IMR-90 (cell line): ENCODE results near the gene NUDT12. TPM values are rescaled to one million over a fixed set of nuclear protein-coding genes. Genes with fewer than 3 reads are reported as not detected.
A peak's percentile ranks its signal among the peaks of the same experiment; 100 is the strongest.

Experiments used
- ATAC-seq: fragments of 200-7000 bp; cut with Tn5 transposase; 2 replicates; pipeline ENCODE4 v1.9.1; 2020; ENCODE audit warnings: low read depth, mild to moderate bottlenecking, moderate library complexity
- BruUV-seq: library from RNA; stranded (reverse); fragments of 400-500 nt; replicated peaks from 2 replicates; lab custom pipeline; 2021; lab: Mats Ljungman, UMichigan
- CTCF ChIA-PET: fragments of 300-600 bp; formaldehyde crosslinking; extraction: SDS; loops from one replicate; lab custom pipeline; 2021; ENCODE audit warnings: antibody characterized with exemption; lab: Yijun Ruan, JAX
- POLR2A ChIA-PET: fragments of 300-600 bp; sonication (Branson Sonifier 250); formaldehyde crosslinking; loops from one replicate; lab custom pipeline; 2022; ENCODE audit warnings: antibody characterized with exemption; ENCODE audit not compliant: unreplicated experiment; lab: Charles Lee
- DNase-seq: peaks from one replicate; pipeline ENCODE4 v3.0.0; 2013
- H2AFZ ChIP-seq: replicated peaks from 2 replicates; pipeline ENCODE3; 2013; ENCODE audit warnings: low read length, mild to moderate bottlenecking; ENCODE audit not compliant: poor library complexity
- H2AK5ac ChIP-seq: 2 replicates; pipeline ENCODE4 v1.6.1; 2013; ENCODE audit warnings: low read depth, low read length, inconsistent platforms
- H2AK9ac ChIP-seq: replicated peaks from 2 replicates; pipeline ENCODE3; 2013; ENCODE audit warnings: mild to moderate bottlenecking, low read depth, low read length, moderate library complexity; ENCODE audit not compliant: poor library complexity
- H2BK120ac ChIP-seq: 2 replicates; pipeline ENCODE4 v1.6.1; 2013; ENCODE audit warnings: low read depth, low read length, inconsistent platforms
- H2BK15ac ChIP-seq: 3 replicates; pipeline ENCODE4 v1.6.1; 2013; ENCODE audit warnings: low read depth, low read length, inconsistent platforms
- H2BK20ac ChIP-seq: 2 replicates; pipeline ENCODE4 v1.6.1; 2013; ENCODE audit warnings: low read depth, mild to moderate bottlenecking, inconsistent platforms, low read length, moderate library complexity
- H2BK5ac ChIP-seq: 2 replicates; pipeline ENCODE4 v1.6.1; 2013; ENCODE audit warnings: mild to moderate bottlenecking, low read depth, low read length, inconsistent platforms; ENCODE audit not compliant: poor library complexity, severe bottlenecking
- H3K14ac ChIP-seq: replicated peaks from 2 replicates; pipeline ENCODE4 v1.6.1; 2013; ENCODE audit warnings: low read depth, low read length, inconsistent platforms
- H3K18ac ChIP-seq: 2 replicates; pipeline ENCODE4 v1.6.1; 2013; ENCODE audit warnings: low read depth, low read length, control low read depth
- H3K23ac ChIP-seq: 2 replicates; pipeline ENCODE4 v1.6.1; 2013; ENCODE audit warnings: low read depth, low read length, inconsistent platforms
- H3K27ac ChIP-seq: 2 replicates; pipeline ENCODE4 v1.5.1; 2013; ENCODE audit warnings: mild to moderate bottlenecking, control low read depth, low read length; ENCODE audit not compliant: insufficient read depth
- H3K27me3 ChIP-seq: 2 replicates; pipeline ENCODE4 v1.6.1; 2013; ENCODE audit warnings: low read length; ENCODE audit not compliant: control insufficient read depth, insufficient read depth
- H3K36me3 ChIP-seq: 2 replicates; pipeline ENCODE4 v1.6.1; 2013; ENCODE audit warnings: low read length, mixed read lengths; ENCODE audit not compliant: control insufficient read depth, insufficient read depth
- H3K4ac ChIP-seq: 2 replicates; pipeline ENCODE4 v1.6.1; 2013; ENCODE audit warnings: low read depth, low read length, inconsistent platforms
- H3K4me1 ChIP-seq: 2 replicates; pipeline ENCODE4 v1.6.1; 2013; ENCODE audit warnings: low read length, mixed read lengths; ENCODE audit not compliant: control insufficient read depth, insufficient read depth
- H3K4me2 ChIP-seq: 2 replicates; pipeline ENCODE4 v1.6.1; 2013; ENCODE audit warnings: low read depth, mild to moderate bottlenecking, control low read depth, low read length, moderate library complexity
- H3K4me3 ChIP-seq: 2 replicates; pipeline ENCODE4 v1.5.1; 2013; ENCODE audit warnings: low read depth, mild to moderate bottlenecking, control low read depth, low read length, moderate library complexity; ENCODE audit not compliant: insufficient read depth
- H3K56ac ChIP-seq: 2 replicates; pipeline ENCODE4 v1.6.1; 2013; ENCODE audit warnings: low read length, inconsistent platforms; ENCODE audit not compliant: insufficient read depth; ENCODE audit errors: extremely low read depth
- H3K79me1 ChIP-seq, 2 experiments: 2 replicates each; pipeline ENCODE4 v1.6.1; 2013; ENCODE audit warnings: low read length in 2 of 2, inconsistent platforms in 1 of 2, low read depth in 1 of 2
- H3K9ac ChIP-seq: 2 replicates; pipeline ENCODE4 v1.6.1; 2013; ENCODE audit warnings: low read depth, low read length, control low read depth
- H3K9me1 ChIP-seq: 2 replicates; pipeline ENCODE4 v1.6.1; 2013; ENCODE audit warnings: low read length, inconsistent platforms; ENCODE audit not compliant: insufficient read depth
- H3K9me3 ChIP-seq: 2 replicates; pipeline ENCODE4 v1.6.1; 2013; ENCODE audit warnings: low read length; ENCODE audit not compliant: control insufficient read depth, insufficient read depth
- H4K20me1 ChIP-seq: 2 replicates; pipeline ENCODE4 v1.6.1; 2013; ENCODE audit warnings: low read length, inconsistent platforms; ENCODE audit not compliant: insufficient read depth
- H4K5ac ChIP-seq: 2 replicates; pipeline ENCODE4 v1.6.1; 2013; ENCODE audit warnings: mild to moderate bottlenecking, low read depth, low read length, control low read depth
- H4K8ac ChIP-seq, 2 experiments: 2 replicates each; pipeline ENCODE4 v1.6.1; 2013; ENCODE audit warnings: low read depth in 2 of 2, low read length in 2 of 2, control low read depth in 1 of 2, inconsistent platforms in 1 of 2
- H4K91ac ChIP-seq: 2 replicates; pipeline ENCODE4 v1.6.1; 2013; ENCODE audit warnings: low read depth, low read length, inconsistent platforms; ENCODE audit not compliant: insufficient read depth
- BHLHE40 ChIP-seq: fragments of 150-350 bp; IDR thresholded peaks from 2 replicates; pipeline ENCODE4 v1.6.1; 2016; ENCODE audit warnings: mild to moderate bottlenecking, low read depth, low read length
- CHD1 ChIP-seq: IDR thresholded peaks from 2 replicates; pipeline ENCODE4 v1.6.1; 2012; ENCODE audit warnings: low read depth, low read length, improper control_type of control experiment
- FOS ChIP-seq: fragments of 150-350 bp; IDR thresholded peaks from 2 replicates; pipeline ENCODE4 v1.6.1; 2016; ENCODE audit warnings: low read depth, low read length
- MAFK ChIP-seq: IDR thresholded peaks from 2 replicates; pipeline ENCODE4 v1.6.1; 2012; ENCODE audit warnings: low read depth, low read length, improper control_type of control experiment
- MAZ ChIP-seq: IDR thresholded peaks from 2 replicates; pipeline ENCODE4 v1.6.1; 2012; ENCODE audit warnings: low read depth, mild to moderate bottlenecking, low read length, improper control_type of control experiment, moderate library complexity, borderline replicate concordance
- POLR2A ChIP-seq: IDR thresholded peaks from 2 replicates; pipeline ENCODE4 v1.6.1; 2012; ENCODE audit warnings: mild to moderate bottlenecking, low read depth, low read length
- RAD21 ChIP-seq: IDR thresholded peaks from 2 replicates; pipeline ENCODE4 v1.6.1; 2012; ENCODE audit warnings: low read length, improper control_type of control experiment
- RCOR1 ChIP-seq: IDR thresholded peaks from 2 replicates; pipeline ENCODE4 v1.6.1; 2012; ENCODE audit warnings: mild to moderate bottlenecking, low read length, improper control_type of control experiment; ENCODE audit not compliant: insufficient replicate concordance
- RFX5 ChIP-seq: IDR thresholded peaks from 2 replicates; pipeline ENCODE4 v1.8.0; 2012; ENCODE audit warnings: low read depth, mild to moderate bottlenecking, low read length, moderate library complexity
- WGBS, 2 experiments: methylation state at CpG; one replicate each; pipeline versions ENCODE4 v1.1.5 to v1.1.7; 2013; ENCODE audit warnings: missing lambda C conversion rate in 2 of 2; ENCODE audit not compliant: insufficient read length in 1 of 2; ENCODE audit errors: extremely low coverage in 2 of 2; 5-methylcytosine and 5-hydroxymethylcytosine counted together
- dilution Hi-C: fragments of 300-500 bp; cut with HindIII; formaldehyde crosslinking; loops from one replicate; pipeline ENCODE4 v1.14.3; 2018; ENCODE audit warnings: low sequenced_read_pairs; ENCODE audit not compliant: unreplicated experiment
- in situ Hi-C: fragments of 300-500 bp; cut with MboI; formaldehyde crosslinking; loops from 3 replicates; pipeline ENCODE4 v1.14.3; 2019; ENCODE audit warnings: low sequenced_read_pairs, inconsistent platforms, mixed read lengths
- intact Hi-C: fragments of 100-400 bp; cut with micrococcal nuclease; formaldehyde crosslinking; loops from 2 replicates; pipeline ENCODE4 v1.10.0; 2022
- polyA plus RNA-seq, 3 experiments: library from polyadenylated mRNA; depleted of rRNA; stranded (reverse); fragments of >200 nt; gene quantifications; 2 replicates each; pipeline ENCODE4 v1.2.3, GENCODE V29; 2012; ENCODE audit warnings: low replicate concordance in 1 of 3
- total RNA-seq: library from RNA; depleted of rRNA; stranded (reverse); fragments of >200 nt; gene quantifications from 2 replicates; pipeline ENCODE4 v1.2.3, GENCODE V29; 2012
- TF ChIP-seq, protein P1 (sequence below): fragments of 150-350 bp; IDR thresholded peaks from 2 replicates; pipeline ENCODE4 v1.6.1; 2017; ENCODE audit warnings: mild to moderate bottlenecking, antibody characterized with exemption, low read length, low read depth

NUDT12 gene
- total and polyA plus RNA-seq, 2 of the 4 experiments (the other 2 are of a cell fraction): 3.7 to 5.9 TPM

DNA sequence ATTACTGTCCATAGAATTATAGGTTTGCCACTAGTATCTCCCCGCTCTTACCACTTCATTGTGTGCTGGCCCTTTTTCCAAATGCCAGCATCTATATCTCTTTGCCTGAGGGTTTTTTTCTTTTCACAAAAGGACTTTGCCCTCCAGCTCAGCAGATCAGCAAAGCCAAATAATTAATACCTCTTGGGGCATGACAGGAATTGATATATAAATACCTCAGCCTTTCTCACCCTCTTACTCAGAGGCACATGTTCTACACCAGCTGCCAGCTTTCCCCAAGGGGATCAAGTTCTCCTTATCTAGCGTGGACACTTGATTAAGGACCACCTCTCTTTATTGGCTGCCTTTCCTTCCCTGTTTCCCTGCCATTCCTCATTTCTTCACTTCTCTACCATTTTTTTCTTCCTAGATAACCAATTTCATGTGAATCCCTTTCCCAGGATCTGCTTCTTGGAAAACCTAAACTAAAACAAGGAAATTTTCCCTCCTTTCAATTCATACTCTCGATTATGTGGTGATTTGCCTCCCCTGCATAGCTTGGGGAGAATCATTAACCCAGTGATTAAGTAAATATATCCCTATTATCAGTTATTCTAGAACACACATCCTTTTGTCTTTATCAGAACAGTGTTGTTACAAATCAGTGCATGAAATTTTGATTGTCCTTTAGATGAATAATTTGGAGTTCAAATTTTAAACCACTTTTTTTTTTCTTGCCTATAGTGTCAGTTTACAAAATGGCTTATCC is 6.9 kb upstream of the NUDT12 start:
- no TSS peak for BruUV-seq
- Histone ChIP-seq H4K91ac (no peak overlapping the region), H2AFZ (no peak overlapping the region), H4K8ac (no peak overlapping the region), H3K4me2 (no peak overlapping the region), H2BK20ac (no peak overlapping the region), H3K9me3 (no peaks in the 10 kb centered on the region), H3K4me1 (no peaks in the 10 kb centered on the region), H3K79me1 (no peaks in the 10 kb centered on the region), H3K9ac (no peak overlapping the region), H2AK5ac (no peak overlapping the region), H4K5ac (no peak overlapping the region), H3K4me3 (no peak overlapping the region), H3K4ac (no peak overlapping the region), H4K20me1 (no peaks in the 10 kb centered on the region), H2BK5ac (no peak overlapping the region), H3K14ac (no peak overlapping the region), H3K23ac (no peak overlapping the region), H2BK120ac (no peak overlapping the region), H2AK9ac (no peak overlapping the region), H3K36me3 (no peaks in the 10 kb centered on the region), H3K27ac (no peak overlapping the region), H3K56ac (no peak overlapping the region), H3K9me1 (no peaks in the 10 kb centered on the region), H2BK15ac (no peak overlapping the region), H3K18ac (no peak overlapping the region), H3K27me3 (peaks cover 2% of the 10 kb centered on the region; the same call in 1 of the 2 replicates)
- ATAC-seq (no peak), DNase-seq (peak; percentile 6)
- in situ Hi-C loops: loop anchor here (10.0 kb wide), 1 partner anchor 605 kb away; no protein-coding TSS in a partner anchor
- dilution Hi-C loops: no loop called here
- 11% methylated on average over 1 of the region's 3 CpGs; no CpG with 5 or more reads in 1 of the 2 experiments for WGBS, 2 experiments
- CTCF ChIA-PET: interaction anchor here (0.7 to 1.3 kb wide), 2 partner anchors 13 to 1042 kb away, joined by 3 read pairs; no protein-coding TSS in a partner anchor
- intact Hi-C loops: no loop called here
- POLR2A ChIA-PET: no interaction called here
- no peak for TF ChIP-seq POLR2A
- TF ChIP-seq MAFK: no peak
- TF ChIP-seq MAZ: no peak
- no peak for TF ChIP-seq BHLHE40
- no peak for TF ChIP-seq RFX5
- no peak for TF ChIP-seq CHD1
- TF ChIP-seq, protein P1, sequence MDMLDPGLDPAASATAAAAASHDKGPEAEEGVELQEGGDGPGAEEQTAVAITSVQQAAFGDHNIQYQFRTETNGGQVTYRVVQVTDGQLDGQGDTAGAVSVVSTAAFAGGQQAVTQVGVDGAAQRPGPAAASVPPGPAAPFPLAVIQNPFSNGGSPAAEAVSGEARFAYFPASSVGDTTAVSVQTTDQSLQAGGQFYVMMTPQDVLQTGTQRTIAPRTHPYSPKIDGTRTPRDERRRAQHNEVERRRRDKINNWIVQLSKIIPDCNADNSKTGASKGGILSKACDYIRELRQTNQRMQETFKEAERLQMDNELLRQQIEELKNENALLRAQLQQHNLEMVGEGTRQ: no peak
- TF ChIP-seq RAD21: no peak
- TF ChIP-seq RCOR1: no peak
- TF ChIP-seq FOS: no peak
